ENCODE results near the gene NEK11. TPM values are rescaled to one million over a fixed set of nuclear protein-coding genes. Genes with fewer than 3 reads are reported as not detected.

NEK11 gene
- total and polyA plus RNA-seq, 4 experiments from 2014 or later, result 1.9 to 6.2 (median 4.5) TPM

DNA sequence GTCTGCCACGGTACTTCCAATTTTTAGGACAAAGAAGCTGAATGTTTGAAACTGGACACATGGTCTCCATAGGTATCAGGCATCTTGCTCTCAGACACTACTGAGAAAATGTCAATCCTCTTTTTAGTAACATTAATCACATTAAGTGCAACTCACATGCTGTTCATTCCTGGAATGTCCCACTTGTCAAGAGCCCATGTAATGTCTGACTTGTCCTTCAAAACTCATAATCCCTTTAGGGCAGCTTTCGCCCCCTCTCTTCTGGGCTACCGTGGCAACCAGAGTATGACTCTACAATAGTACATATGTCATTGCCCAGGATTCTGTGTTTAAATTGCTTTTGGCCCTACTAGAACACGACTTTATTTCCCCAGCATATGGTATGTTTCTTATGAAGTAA is 367.2 kb downstream of the NEK11 start:
- H3K4me3 ChIP-seq (ENCODE audit: low read length in 2 of 2), result no peak overlapping the region
- H3K36me3 ChIP-seq (ENCODE audit: insufficient read depth, low read length), result no peaks in the 10 kb centered on the region
- no peak overlapping the region for H3K27ac ChIP-seq (ENCODE audit: low read depth, low read length)
- Mint-ChIP-seq H3K27me3 (peaks cover 0 to 3% of the 10 kb centered on the region in 2 donors), H3K4me3 (no peak overlapping the region), H3K27ac (no peak overlapping the region), H3K9me3 (peaks cover 0 to 2% (median 0%) of the 10 kb centered on the region in 8 donors), H3K36me3 (no peaks in the 10 kb centered on the region), H3K4me1 (no peaks in the 10 kb centered on the region)
- ChIA-PET POLR2A (ENCODE audit: partially characterized antibody) (no interaction called here), CTCF (ENCODE audit: partially characterized antibody) (no interaction called here)
- no peaks in the 10 kb centered on the region for H3K27me3 ChIP-seq (ENCODE audit: insufficient read depth, low read length)
- intact Hi-C loops (cut with micrococcal nuclease), result no loop called here
- no peaks in the 10 kb centered on the region for H3K4me1 ChIP-seq (ENCODE audit: insufficient read depth, low read length)
- no peaks in the 10 kb centered on the region for H3K9me3 ChIP-seq (ENCODE audit: control insufficient read depth in 1 of 2, low read length in 2 of 2)
- no peak for DNase-seq

DNA sequence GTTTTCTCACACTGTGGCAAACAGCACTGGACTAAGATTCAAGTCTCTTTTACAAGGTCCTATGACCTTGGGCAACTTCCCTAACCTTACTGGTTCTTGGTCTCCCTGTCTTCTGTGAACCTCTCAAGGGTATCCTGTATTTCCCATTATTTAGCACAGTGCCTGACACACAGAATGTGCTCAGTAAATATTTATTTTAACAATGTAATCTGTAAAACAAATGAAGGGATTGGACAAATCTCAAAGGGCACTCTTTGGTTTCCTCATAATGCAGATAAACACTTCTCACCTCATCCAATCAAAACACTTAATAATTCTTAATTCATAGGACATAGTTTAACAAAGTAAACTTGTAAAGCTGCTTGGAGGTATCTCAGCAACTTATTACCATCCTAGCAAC is 367.7 kb downstream of the NEK11 start:
- H3K4me3 Mint-ChIP-seq, result no peak overlapping the region
- CTCF ChIA-PET (ENCODE audit: partially characterized antibody), result no interaction called here
- Histone ChIP-seq H3K27ac (ENCODE audit: low read depth, low read length) (no peak overlapping the region), H3K36me3 (ENCODE audit: insufficient read depth, low read length) (no peaks in the 10 kb centered on the region), H3K27me3 (ENCODE audit: insufficient read depth, low read length) (no peaks in the 10 kb centered on the region), H3K9me3 (ENCODE audit: control insufficient read depth in 1 of 2, low read length in 2 of 2) (no peaks in the 10 kb centered on the region), H3K4me1 (ENCODE audit: insufficient read depth, low read length) (no peaks in the 10 kb centered on the region), H3K4me3 (ENCODE audit: low read length in 2 of 2) (no peak overlapping the region)
- DNase-seq, result no peak
- H3K27ac Mint-ChIP-seq, result no peak overlapping the region
- peaks cover 0 to 2% (median 0%) of the 10 kb centered on the region in 8 donors for H3K9me3 Mint-ChIP-seq
- H3K4me1 Mint-ChIP-seq, result no peaks in the 10 kb centered on the region
- POLR2A ChIA-PET (ENCODE audit: partially characterized antibody), result no interaction called here
- peaks cover 0 to 3% of the 10 kb centered on the region in 2 donors for H3K27me3 Mint-ChIP-seq
- intact Hi-C loops (cut with micrococcal nuclease), result no loop called here
- no peaks in the 10 kb centered on the region for H3K36me3 Mint-ChIP-seq

- H3K4me1 ChIP-seq (ENCODE audit: insufficient read depth, low read length), result no peaks in the 10 kb centered on the region
- Mint-ChIP-seq H3K27ac (no peak overlapping the region), H3K27me3 (no peaks in the 10 kb centered on the region)
These were observed 369.5 kb downstream of the NEK11 start for GRCh38 chr3:131396170-131396569.

DNA sequence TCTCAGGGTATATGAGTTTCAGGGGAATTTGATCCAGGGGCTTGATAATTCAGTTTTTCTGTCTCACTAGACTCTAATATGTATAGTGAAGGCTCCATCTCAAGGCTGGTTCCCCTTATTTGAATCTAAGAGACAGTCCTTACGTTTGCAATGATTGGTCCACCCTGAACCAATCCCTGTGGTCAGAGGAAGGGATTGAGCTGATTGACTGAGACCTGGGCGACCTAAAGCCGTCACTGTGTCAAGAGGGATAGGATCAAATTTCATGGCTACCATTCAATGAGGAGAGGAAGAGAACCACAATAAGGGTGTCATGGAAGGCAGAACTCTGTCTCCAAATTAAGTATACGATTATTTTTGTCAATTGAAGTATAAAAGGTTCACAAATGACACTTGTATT is 371.2 kb downstream of the NEK11 start:
- H3K4me3 Mint-ChIP-seq, result no peak overlapping the region
- Histone ChIP-seq H3K4me1 (ENCODE audit: insufficient read depth, low read length) (no peaks in the 10 kb centered on the region), H3K9me3 (ENCODE audit: control insufficient read depth in 1 of 2, low read length in 2 of 2) (no peaks in the 10 kb centered on the region), H3K27ac (ENCODE audit: low read depth, low read length) (no peak overlapping the region), H3K4me3 (ENCODE audit: low read length in 2 of 2) (no peak overlapping the region), H3K36me3 (ENCODE audit: insufficient read depth, low read length) (no peaks in the 10 kb centered on the region), H3K27me3 (ENCODE audit: insufficient read depth, low read length) (no peaks in the 10 kb centered on the region)
- no peaks in the 10 kb centered on the region for H3K9me3 Mint-ChIP-seq
- POLR2A ChIA-PET (ENCODE audit: partially characterized antibody), result no interaction called here
- no peak for DNase-seq
- H3K27ac Mint-ChIP-seq, result no peak overlapping the region
- CTCF ChIA-PET (ENCODE audit: partially characterized antibody), result no interaction called here
- H3K4me1 Mint-ChIP-seq, result no peaks in the 10 kb centered on the region
- H3K36me3 Mint-ChIP-seq, result no peaks in the 10 kb centered on the region
- intact Hi-C loops (cut with micrococcal nuclease), result no loop called here
- H3K27me3 Mint-ChIP-seq, result no peaks in the 10 kb centered on the region

More at GRCh38 chr3:131396170-131396569, 369.5 kb downstream of the NEK11 start:
- no peaks in the 10 kb centered on the region for H3K36me3 Mint-ChIP-seq
- DNase-seq, result no peak
- H3K9me3 ChIP-seq (ENCODE audit: control insufficient read depth in 1 of 2, low read length in 2 of 2), result no peaks in the 10 kb centered on the region
- H3K27me3 ChIP-seq (ENCODE audit: insufficient read depth, low read length), result no peaks in the 10 kb centered on the region
- no peaks in the 10 kb centered on the region for H3K4me1 Mint-ChIP-seq
- H3K36me3 ChIP-seq (ENCODE audit: insufficient read depth, low read length), result no peaks in the 10 kb centered on the region
- ChIA-PET POLR2A (ENCODE audit: partially characterized antibody) (no interaction called here), CTCF (ENCODE audit: partially characterized antibody) (interaction anchor here (1.0 kb wide), 1 partner anchor 9 kb away, joined by 3 read pairs; no protein-coding TSS in a partner anchor)
- intact Hi-C loops (cut with micrococcal nuclease), result no loop called here
- H3K9me3 Mint-ChIP-seq, result peaks cover 0 to 2% (median 0%) of the 10 kb centered on the region in 8 donors
- no peak overlapping the region for H3K27ac ChIP-seq (ENCODE audit: low read depth, low read length)
- H3K4me3 Mint-ChIP-seq, result no peak overlapping the region
- no peak overlapping the region for H3K4me3 ChIP-seq (ENCODE audit: low read length in 2 of 2)

Other genes starting within 250 kb of the NEK11 start
- 10 to 100 TPM; 56.3 to 57.3 TPM for gene ATP2C1, start 132.8 kb upstream of the NEK11 start, total RNA-seq
- gene ATP2C1, start 132.8 kb upstream of the NEK11 start, polyA plus RNA-seq, result 10 to 100 TPM; 12.0 to 12.7 TPM
- gene ASTE1, start 52 bp upstream of the NEK11 start, total RNA-seq, result 10 to 100 TPM; 28.1 TPM
- gene ASTE1, start 52 bp upstream of the NEK11 start, polyA plus RNA-seq, result 10 to 100 TPM; 23.8 to 31.9 TPM

Data from CD4-positive, alpha-beta memory T cell (primary cell).